Left lung (tissue), 10 donors: ENCODE measurements around the gene BCL2A1. TPM values are rescaled to one million over a fixed set of nuclear protein-coding genes. Genes with fewer than 3 reads are reported as not detected.
A peak's percentile ranks its signal among the peaks of the same experiment; 100 is the strongest.

Source experiments
- ATAC-seq: fragments of 200-7000 bp; cut with Tn5 transposase; one replicate; pipeline ENCODE4 v1.9.1; 2020; ENCODE audit warnings: moderate library complexity
- DNase-seq, 4 donors: peaks; one replicate each; pipeline ENCODE4 v3.0.0-alpha.2; 2013 to 2020
- H3K27ac ChIP-seq, 2 donors: fragments of 200-600 bp; sonication (generic) in 1 of 2; one replicate each; pipeline versions ENCODE4 v1.5.0 to v1.8.0; 2020 to 2021
- H3K27me3 ChIP-seq, 2 donors: fragments of 200-600 bp; sonication (generic) in 1 of 2; one replicate each; pipeline versions ENCODE4 v1.5.0 to v1.8.0; 2020 to 2021
- H3K36me3 ChIP-seq, 2 donors: fragments of 200-600 bp; sonication (generic) in 1 of 2; one replicate each; pipeline versions ENCODE4 v1.5.0 to v1.8.0; 2020 to 2021
- H3K4me1 ChIP-seq, 2 donors: fragments of 200-600 bp; one replicate each; pipeline ENCODE4 v1.8.0; 2021
- H3K4me3 ChIP-seq, 2 donors: fragments of 200-600 bp; sonication (generic) in 1 of 2; one replicate each; pipeline versions ENCODE4 v1.5.0 to v1.8.0; 2020 to 2021; ENCODE audit warnings: mild to moderate bottlenecking in 1 of 2
- H3K9me3 ChIP-seq, 2 donors: fragments of 200-600 bp; sonication (generic) in 1 of 2; one replicate each; pipeline versions ENCODE4 v1.5.0 to v1.8.0; 2020 to 2021
- CTCF ChIP-seq, 2 donors: fragments of 200-600 bp; sonication (generic) in 1 of 2; IDR thresholded peaks; one replicate each; pipeline versions ENCODE4 v1.5.0 to v1.8.0; 2021; ENCODE audit warnings: antibody characterized with exemption in 2 of 2
- intact Hi-C, 2 donors: fragments of 100-400 bp; cut with DNase I; formaldehyde crosslinking; loops; one replicate each; pipeline versions ENCODE4 v1.11.2 to v1.14.2; 2022
- polyA plus RNA-seq, 6 donors: library from polyadenylated mRNA; unstranded; fragments of 120-200 nt; gene quantifications; one replicate each; pipeline ENCODE4 v1.2.1, GENCODE V29; 2013; ENCODE audit not compliant: insufficient read length in 6 of 6
- total RNA-seq, 2 donors: library from RNA; stranded (reverse); fragmentation: NEBNext Ultra II Directional; extraction: Animal tissue kit (Norgen Biotek cat#: 25700); gene quantifications; one replicate each; pipeline ENCODE4 v1.2.1, GENCODE V29; 2021
- donor health status: DM: no; HTN: yes; CAD: no.
- donor health status: DM: no; HTN: no; CAD: no.

The BCL2A1 gene
- total and polyA plus RNA-seq, 8 donors, result 0.24 to 99.2 (median 0.78) TPM

GRCh38 chr15:79962178-79962577 lies 8.8 kb downstream of the BCL2A1 start:
- no peak for TF ChIP-seq CTCF (IDR thresholded peaks at IDR 0.05)
- intact Hi-C loops, result no loop called here
- no peak overlapping the region for H3K4me3 ChIP-seq
- H3K9me3 ChIP-seq, result no peaks in the 10 kb centered on the region
- H3K4me1 ChIP-seq, result peaks cover 0 to 62% of the 10 kb centered on the region in 2 donors
- no peaks in the 10 kb centered on the region for H3K36me3 ChIP-seq
- H3K27ac ChIP-seq, result peak overlapping the region in 1 of 2 donors; percentile 93
- DNase-seq (no peak), ATAC-seq (peak; percentile 47)
- no peaks in the 10 kb centered on the region for H3K27me3 ChIP-seq

GRCh38 chr15:79960502-79961212 lies 10.3 kb downstream of the BCL2A1 start:
- intact Hi-C loops, result no loop called here
- no peak for TF ChIP-seq CTCF (IDR thresholded peaks at IDR 0.05)
- Histone ChIP-seq H3K27me3 (no peaks in the 10 kb centered on the region), H3K4me3 (no peak overlapping the region), H3K4me1 (peaks cover 0 to 58% of the 10 kb centered on the region in 2 donors), H3K27ac (peak overlapping the region in 1 of 2 donors; percentile 93), H3K9me3 (no peaks in the 10 kb centered on the region), H3K36me3 (no peaks in the 10 kb centered on the region)
- DNase-seq, result peak in 2 of 4 donors; percentile 12 to 19
- ATAC-seq, result peak; percentile 64

GRCh38 chr15:79957741-79958140 lies 13.3 kb downstream of the BCL2A1 start:
- ATAC-seq, result no peak
- Histone ChIP-seq H3K9me3 (no peaks in the 10 kb centered on the region), H3K27me3 (no peaks in the 10 kb centered on the region), H3K4me1 (peaks cover 0 to 63% of the 10 kb centered on the region in 2 donors), H3K27ac (no peak overlapping the region), H3K36me3 (no peaks in the 10 kb centered on the region), H3K4me3 (no peak overlapping the region)
- no peak for DNase-seq
- TF ChIP-seq CTCF (IDR thresholded peaks at IDR 0.05), result no peak
- intact Hi-C loops, result no loop called here

- no peak overlapping the region for H3K27ac ChIP-seq
- no peaks in the 10 kb centered on the region for H3K36me3 ChIP-seq
- H3K9me3 ChIP-seq, result no peaks in the 10 kb centered on the region
- intact Hi-C loops, result no loop called here
- H3K27me3 ChIP-seq, result no peaks in the 10 kb centered on the region
- TF ChIP-seq CTCF (IDR thresholded peaks at IDR 0.05), result no peak
- H3K4me3 ChIP-seq, result no peak overlapping the region
- no peak for DNase-seq
- ATAC-seq, result no peak
- peaks cover 0 to 62% of the 10 kb centered on the region in 2 donors for H3K4me1 ChIP-seq
Measured at GRCh38 chr15:79956354-79956939, 14.5 kb downstream of the BCL2A1 start.

GRCh38 chr15:79954661-79955060 lies 16.3 kb downstream of the BCL2A1 start:
- Histone ChIP-seq H3K4me3 (no peak overlapping the region), H3K27ac (peak overlapping the region in 1 of 2 donors; percentile 77), H3K36me3 (no peaks in the 10 kb centered on the region), H3K9me3 (no peaks in the 10 kb centered on the region), H3K27me3 (no peaks in the 10 kb centered on the region), H3K4me1 (peaks cover 0 to 51% of the 10 kb centered on the region in 2 donors)
- no peak for TF ChIP-seq CTCF (IDR thresholded peaks at IDR 0.05)
- ATAC-seq (peak; percentile 62), DNase-seq (peak in 1 of 4 donors; percentile 61)
- intact Hi-C loops, result no loop called here
